DMS153 treated with DMSO at 0.1 percent for 48 hours (cell line): ENCODE data around the gene SELPLG.
"Not testable (repeated sequence)": the region's sequence is repeated elsewhere in the genome, so short reads cannot be mapped to it uniquely, and the experiment has no call there.

ENCODE experiments used
- DNase-seq: peaks from one replicate; lab custom pipeline; 2025; ENCODE audit not compliant: unreplicated experiment; lab: John Stamatoyannopoulos, UW

The SELPLG gene

DNA sequence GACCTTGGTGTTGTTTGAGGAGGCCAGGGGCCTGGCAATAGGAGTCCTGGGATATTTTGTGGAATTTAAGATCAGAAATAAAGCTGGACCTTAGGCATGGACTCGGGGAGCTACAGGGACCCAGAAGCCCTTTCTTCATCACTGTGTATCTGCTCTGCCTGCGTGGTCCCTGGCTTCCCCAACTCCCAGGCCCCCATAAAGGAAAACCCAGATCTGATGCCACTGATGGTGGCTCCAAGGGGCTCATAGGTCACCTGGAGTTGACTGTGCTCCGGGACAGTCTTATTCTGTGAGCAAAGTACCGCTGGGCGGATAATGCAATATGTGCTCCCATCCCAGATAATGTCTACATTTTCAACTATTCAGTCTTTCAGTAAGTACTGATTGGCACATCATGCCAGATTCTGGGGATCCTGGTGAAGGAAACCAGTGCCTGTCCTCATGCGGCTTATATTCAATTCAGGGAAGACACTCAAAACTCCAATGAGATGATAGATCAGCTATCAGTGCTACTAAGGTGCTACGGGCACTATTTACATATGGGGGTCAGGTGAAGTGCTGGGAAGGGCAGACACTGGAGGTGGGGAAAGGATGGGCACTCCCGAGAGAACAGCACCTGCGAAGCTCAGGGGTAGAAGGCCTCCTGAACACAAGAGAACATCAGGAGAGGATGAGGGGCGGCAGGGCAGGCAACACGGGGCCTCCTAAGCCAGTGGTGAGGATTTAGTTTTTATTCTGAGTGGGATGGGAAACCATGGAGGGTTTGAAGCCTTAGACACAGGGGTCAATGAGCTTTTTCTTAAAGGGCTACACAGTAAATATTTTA lies 5.5 kb upstream of the SELPLG start:
- no peak for DNase-seq

GRCh38 chr12:108638141-108638827 lies 4.6 kb upstream of the SELPLG start:
- no peak for DNase-seq

DNA sequence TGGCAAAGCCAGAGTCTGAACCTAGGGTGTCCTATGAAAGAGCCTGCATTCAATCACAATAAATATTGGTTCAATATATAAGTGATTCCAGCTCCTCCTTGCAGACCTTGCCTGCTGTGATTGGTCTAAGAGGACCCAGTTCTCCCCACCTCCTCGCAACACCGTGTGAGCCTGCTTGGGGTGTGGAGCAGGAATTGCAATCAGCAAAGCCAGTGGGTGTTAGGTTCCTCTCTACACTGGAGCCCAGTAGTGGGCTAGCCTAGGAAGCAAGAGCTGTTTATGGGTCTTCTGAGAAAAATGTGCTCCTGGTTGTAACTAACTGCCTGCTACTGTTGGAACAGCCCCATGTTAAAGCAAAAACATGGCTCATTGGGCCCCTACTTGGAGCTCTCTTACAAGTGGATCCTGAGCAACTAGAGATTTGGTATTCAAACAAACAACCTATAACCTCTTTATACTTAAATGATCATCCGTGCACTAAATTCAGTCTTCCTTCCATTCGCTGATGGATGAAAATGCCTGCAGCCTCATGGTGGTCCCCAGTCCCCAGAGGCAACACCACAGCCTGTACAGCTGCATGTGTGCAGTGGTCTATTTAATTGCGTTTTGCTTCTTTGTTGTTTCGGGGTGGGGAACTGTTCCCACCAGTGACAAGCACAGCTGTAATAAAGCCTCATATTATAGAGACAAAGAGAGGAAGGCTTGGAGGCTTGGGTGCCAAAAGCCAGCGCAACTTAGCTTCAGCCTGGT lies 3.7 kb upstream of the SELPLG start:
- no peak for DNase-seq

DNA sequence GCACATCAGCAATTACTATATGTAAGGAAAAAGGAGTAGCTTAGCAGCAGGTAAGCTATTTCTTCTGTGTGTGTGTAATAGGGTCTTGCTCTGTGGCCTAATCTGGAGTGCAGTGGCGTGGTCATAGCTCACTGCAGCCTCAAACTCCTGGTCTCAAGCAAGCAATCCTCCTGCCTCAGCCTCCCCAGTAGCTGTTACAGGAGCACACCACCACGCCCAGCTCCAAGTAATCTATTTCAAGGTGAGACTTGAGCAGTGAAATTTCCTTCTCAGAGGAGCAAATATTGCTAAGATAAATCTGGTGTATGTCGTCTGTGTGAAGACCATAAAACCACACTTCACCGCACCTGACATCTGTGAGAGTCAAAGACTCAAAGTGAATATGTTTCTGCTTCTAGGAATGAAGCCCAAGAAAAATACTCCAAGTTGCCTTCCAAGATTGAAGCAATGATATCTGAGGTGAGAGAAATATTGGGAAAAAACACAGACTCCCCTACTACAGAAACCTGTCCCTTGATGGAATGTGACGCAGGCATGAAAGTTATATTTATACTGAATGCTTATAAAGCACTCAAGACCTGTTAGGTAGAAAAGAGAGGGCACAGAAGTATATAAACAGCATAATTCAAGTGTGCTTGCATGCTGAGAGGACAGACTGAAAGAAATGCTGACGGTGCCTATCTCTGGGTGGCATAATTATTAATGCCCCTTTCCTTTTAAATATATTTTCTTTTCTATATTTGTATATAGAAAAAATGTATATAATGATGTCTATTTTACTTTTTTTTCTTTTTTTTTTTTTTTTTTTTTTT lies 2.5 kb upstream of the SELPLG start:
- DNase-seq, result no peak

DNA sequence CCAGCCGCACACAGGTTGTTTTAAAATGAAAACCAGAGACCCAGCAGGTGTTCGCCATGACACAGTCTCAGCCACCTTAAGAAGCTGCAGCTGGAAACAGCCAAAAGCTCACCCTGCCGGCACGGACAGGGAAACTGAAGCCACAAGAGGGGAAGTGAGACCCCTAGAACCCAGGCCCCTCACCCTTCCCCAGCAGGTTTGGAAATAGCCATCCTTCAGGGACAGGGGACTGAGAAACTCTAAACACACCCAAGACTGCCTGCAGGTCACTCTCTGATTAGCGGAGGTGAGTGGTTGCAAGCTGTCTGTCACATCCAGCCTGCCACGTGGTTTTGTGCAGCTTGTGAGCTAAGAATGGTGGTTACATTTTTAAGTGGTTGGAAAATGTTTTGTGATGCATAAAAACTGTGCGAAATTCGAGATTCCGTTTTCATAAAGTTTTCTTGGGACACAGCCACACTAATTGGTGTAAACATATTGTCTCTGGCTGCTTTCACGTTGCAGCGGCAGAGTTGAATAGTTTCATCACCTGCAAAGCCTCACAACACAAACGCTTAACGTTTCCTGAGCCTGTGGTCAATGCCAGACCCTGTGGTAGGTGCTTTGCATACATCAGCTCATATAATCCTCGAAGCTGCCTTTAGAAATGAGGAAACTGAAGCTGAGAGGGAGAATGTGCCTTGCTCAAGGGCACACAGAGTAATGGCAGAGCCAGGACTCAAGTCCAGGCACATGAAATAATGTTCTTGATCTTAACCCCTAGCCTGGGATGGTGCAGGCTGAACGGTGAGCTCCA lies 1.7 kb upstream of the SELPLG start:
- DNase-seq, result no peak

DNA sequence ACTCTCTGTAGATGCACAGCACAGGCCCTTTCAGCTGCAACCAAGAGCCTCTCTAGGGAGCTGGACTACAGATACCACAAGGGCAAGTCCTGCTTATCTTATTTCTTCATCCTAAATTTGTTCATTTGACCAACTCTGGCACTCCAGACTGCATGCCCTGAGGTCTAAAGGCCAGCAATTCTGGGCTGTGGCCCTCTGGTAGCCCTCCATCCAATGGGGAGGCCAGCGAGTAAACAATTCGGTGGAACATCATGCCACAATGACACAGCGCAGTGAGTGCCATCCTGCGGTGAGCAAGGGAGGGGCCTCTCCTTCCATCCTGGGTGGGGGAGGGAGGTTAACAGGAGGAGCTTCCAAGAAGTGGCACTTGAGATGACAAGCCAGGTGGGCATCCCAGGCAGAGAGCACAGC lies 652 bp upstream of the SELPLG start:
- no peak for DNase-seq

GRCh38 chr12:108633081-108633533 lies 587 bp downstream of the SELPLG start:
- no peak for DNase-seq

GRCh38 chr12:108631261-108631660 lies 2.4 kb downstream of the SELPLG start:
- not testable (repeated sequence) for DNase-seq

- no peak for DNase-seq
Measured at GRCh38 chr12:108630481-108631207, 3.0 kb downstream of the SELPLG start.

- no peak for DNase-seq
Measured at GRCh38 chr12:108629824-108630476, 3.7 kb downstream of the SELPLG start.

GRCh38 chr12:108629151-108629550 lies 4.5 kb downstream of the SELPLG start:
- DNase-seq, result no peak

DNA sequence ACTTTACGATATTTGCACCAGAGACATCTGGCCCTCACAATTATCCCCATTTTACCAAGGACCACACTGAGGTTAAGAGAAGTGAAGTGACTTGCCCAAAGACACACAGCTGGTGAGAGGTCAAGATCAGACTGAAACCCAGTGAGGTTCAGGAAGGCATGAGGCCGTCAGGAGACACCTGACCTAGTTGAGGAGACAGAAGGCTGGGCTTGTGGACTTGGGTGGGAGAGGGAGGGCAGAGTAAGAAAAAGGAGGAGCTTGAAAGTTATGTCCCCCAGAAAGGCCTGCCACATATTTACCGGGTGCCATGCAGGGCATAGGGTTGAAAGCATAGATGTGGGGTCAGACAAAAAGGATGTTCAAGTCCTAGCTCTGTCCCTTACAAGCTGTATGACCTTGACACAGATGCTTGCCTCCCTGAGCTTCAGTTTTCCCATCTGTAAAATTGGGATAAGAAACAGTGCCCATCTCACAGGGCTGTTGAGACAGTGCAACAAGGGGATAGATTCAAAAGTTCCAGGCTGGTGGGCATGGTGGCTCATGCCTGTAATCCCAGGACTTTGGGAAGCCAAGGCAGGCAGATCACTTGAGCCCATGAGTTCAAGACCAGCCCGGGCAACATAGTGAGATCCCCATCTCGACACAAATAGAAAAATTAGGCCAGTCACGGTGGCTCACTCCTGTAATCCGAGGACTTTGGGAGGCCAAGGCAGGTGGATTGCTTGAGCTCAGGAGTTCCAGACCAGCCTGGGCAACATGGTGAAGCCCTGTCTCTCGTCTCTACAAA lies 6.4 kb downstream of the SELPLG start:
- DNase-seq, result no peak

DNA sequence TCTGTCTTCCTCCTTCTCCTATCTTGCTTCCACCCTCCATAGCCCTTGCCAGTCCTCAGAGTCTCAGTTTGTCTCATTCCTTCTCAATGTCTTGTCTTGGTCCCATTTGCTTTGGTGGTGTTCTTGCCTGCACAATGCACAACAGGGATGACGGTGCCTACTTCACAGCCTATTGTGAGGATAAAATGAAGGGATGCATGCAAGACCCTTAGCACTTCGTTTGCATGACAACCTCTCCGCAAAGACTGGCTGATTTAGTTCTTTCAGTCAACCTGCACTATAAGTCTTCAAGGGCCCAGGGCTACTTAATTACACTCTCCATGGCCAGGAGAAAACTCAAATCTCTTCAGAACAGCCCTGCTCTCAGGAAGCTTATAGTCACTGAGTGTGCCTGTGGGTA lies 8.5 kb downstream of the SELPLG start:
- DNase-seq, result no peak

- no peak for DNase-seq
Measured at GRCh38 chr12:108623577-108623976, 10.1 kb downstream of the SELPLG start.

- DNase-seq, result no peak
Measured at GRCh38 chr12:108622921-108623514, 10.7 kb downstream of the SELPLG start.

- DNase-seq, result peak; percentile 44
Measured at GRCh38 chr12:108622421-108622820, 11.3 kb downstream of the SELPLG start.

- no peak for DNase-seq
Measured at GRCh38 chr12:108621161-108621560, 12.5 kb downstream of the SELPLG start.
